ENCODE data around the gene LARGE1.

DNA sequence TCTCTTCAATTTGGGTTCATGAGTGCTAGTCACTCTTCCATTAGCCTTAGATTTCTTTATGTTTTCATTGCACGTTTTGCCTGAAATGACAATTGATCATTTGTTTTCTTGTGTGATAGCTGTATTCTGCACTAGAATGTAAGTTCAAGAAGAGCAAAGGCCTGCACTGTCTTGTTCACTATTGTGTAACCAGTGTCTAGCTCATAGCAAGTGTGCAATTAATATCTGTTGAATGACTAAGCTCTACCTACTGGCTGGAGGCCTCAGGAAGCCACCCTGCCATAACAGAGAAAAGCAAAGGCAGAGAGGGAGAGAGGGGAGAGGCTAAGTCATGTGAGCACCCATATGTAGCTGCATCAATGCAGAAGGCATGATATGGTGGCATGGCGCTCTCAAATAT lies 569.3 kb downstream of the LARGE1 start:
- TF ChIP-seq, protein P1, sequence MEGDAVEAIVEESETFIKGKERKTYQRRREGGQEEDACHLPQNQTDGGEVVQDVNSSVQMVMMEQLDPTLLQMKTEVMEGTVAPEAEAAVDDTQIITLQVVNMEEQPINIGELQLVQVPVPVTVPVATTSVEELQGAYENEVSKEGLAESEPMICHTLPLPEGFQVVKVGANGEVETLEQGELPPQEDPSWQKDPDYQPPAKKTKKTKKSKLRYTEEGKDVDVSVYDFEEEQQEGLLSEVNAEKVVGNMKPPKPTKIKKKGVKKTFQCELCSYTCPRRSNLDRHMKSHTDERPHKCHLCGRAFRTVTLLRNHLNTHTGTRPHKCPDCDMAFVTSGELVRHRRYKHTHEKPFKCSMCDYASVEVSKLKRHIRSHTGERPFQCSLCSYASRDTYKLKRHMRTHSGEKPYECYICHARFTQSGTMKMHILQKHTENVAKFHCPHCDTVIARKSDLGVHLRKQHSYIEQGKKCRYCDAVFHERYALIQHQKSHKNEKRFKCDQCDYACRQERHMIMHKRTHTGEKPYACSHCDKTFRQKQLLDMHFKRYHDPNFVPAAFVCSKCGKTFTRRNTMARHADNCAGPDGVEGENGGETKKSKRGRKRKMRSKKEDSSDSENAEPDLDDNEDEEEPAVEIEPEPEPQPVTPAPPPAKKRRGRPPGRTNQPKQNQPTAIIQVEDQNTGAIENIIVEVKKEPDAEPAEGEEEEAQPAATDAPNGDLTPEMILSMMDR (conservative IDR thresholded peaks at IDR 0.05; ENCODE audit: low read depth, low read length) = no peak
- TF ChIP-seq, protein P2, sequence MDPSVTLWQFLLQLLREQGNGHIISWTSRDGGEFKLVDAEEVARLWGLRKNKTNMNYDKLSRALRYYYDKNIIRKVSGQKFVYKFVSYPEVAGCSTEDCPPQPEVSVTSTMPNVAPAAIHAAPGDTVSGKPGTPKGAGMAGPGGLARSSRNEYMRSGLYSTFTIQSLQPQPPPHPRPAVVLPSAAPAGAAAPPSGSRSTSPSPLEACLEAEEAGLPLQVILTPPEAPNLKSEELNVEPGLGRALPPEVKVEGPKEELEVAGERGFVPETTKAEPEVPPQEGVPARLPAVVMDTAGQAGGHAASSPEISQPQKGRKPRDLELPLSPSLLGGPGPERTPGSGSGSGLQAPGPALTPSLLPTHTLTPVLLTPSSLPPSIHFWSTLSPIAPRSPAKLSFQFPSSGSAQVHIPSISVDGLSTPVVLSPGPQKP (IDR thresholded peaks at IDR 0.05; ENCODE audit: borderline replicate concordance, low read depth, low read length) = no peak
- TF ChIP-seq, protein P3, sequence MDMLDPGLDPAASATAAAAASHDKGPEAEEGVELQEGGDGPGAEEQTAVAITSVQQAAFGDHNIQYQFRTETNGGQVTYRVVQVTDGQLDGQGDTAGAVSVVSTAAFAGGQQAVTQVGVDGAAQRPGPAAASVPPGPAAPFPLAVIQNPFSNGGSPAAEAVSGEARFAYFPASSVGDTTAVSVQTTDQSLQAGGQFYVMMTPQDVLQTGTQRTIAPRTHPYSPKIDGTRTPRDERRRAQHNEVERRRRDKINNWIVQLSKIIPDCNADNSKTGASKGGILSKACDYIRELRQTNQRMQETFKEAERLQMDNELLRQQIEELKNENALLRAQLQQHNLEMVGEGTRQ (IDR thresholded peaks at IDR 0.05; ENCODE audit: low read depth, low read length) = no peak
- 0 out of 2 replicates have a peak, but pooled peaks have one; percentile 46 for TF ChIP-seq CEBPB (IDR thresholded peaks at IDR 0.05; ENCODE audit: low read depth, low read length)
- TF ChIP-seq CHD1 (IDR thresholded peaks at IDR 0.05; ENCODE audit: low read depth, low read length) = no peak
- no peak for TF ChIP-seq POLR2A (IDR thresholded peaks at IDR 0.05; ENCODE audit: low read depth, low read length)
- TF ChIP-seq RCOR1 (IDR thresholded peaks at IDR 0.05; ENCODE audit: insufficient replicate concordance, low read length) = no peak
- TF ChIP-seq NFE2L2 (IDR thresholded peaks at IDR 0.05; ENCODE audit: low read depth, low read length) = no peak
- no peak for TF ChIP-seq MXI1 (IDR thresholded peaks at IDR 0.05; ENCODE audit: borderline replicate concordance, low read depth, low read length)

Data from IMR-90 (cell line).